Stimulated activated CD4-positive, alpha-beta T cell treated with anti-CD3 and anti-CD28 coated beads, Interleukin-1b, Interleukin-23, amount 100 ng/mL, for 1 hour (primary cell): ENCODE results near the gene TTC39A.

Experiments
- DNase-seq, 2 donors: peaks; one replicate each; pipeline ENCODE4 v3.0.0-alpha.2; 2020; ENCODE audit warnings: low read depth in 2 of 2

TTC39A gene

GRCh38 chr1:51330331-51331201 is at the start of gene TTC39A:
TSS of gene TTC39A (minus strand) at chr1:51330562. CDS start at chr1:51330477, 85 bp downstream.
- no peak for DNase-seq

- DNase-seq: no peak
Measured at GRCh38 chr1:51378871-51379270, 48.5 kb upstream of the TTC39A start.

- no peak for DNase-seq
Measured at GRCh38 chr1:51373898-51374297, 43.5 kb upstream of the TTC39A start.

- DNase-seq: no peak
Measured at GRCh38 chr1:51372561-51372960, 42.2 kb upstream of the TTC39A start.

GRCh38 chr1:51369171-51369570 is 38.8 kb upstream of the TTC39A start:
- no peak for DNase-seq

- DNase-seq: no peak
Measured at GRCh38 chr1:51365774-51366173, 35.4 kb upstream of the TTC39A start.

GRCh38 chr1:51359879-51360278 is 29.5 kb upstream of the TTC39A start:
- no peak for DNase-seq

GRCh38 chr1:51355382-51355781 is 25.0 kb upstream of the TTC39A start:
- no peak for DNase-seq

GRCh38 chr1:51354416-51354815 is 24.1 kb upstream of the TTC39A start:
- no peak for DNase-seq

- DNase-seq: no peak
Measured at GRCh38 chr1:51351907-51352306, 21.5 kb upstream of the TTC39A start.

- no peak for DNase-seq
Measured at GRCh38 chr1:51349862-51350261, 19.5 kb upstream of the TTC39A start.

GRCh38 chr1:51348147-51348527 is 17.8 kb upstream of the TTC39A start:
- no peak for DNase-seq

GRCh38 chr1:51347398-51348146 is 17.2 kb upstream of the TTC39A start:
- no peak for DNase-seq

GRCh38 chr1:51346086-51346942 is 16.0 kb upstream of the TTC39A start:
- DNase-seq: no peak

GRCh38 chr1:51345300-51345687 is 14.9 kb upstream of the TTC39A start:
- DNase-seq: no peak

- no peak for DNase-seq
Measured at GRCh38 chr1:51344602-51345299, 14.4 kb upstream of the TTC39A start.

- no peak for DNase-seq
Measured at GRCh38 chr1:51344276-51344601, 13.9 kb upstream of the TTC39A start.

GRCh38 chr1:51343624-51344023 is 13.3 kb upstream of the TTC39A start:
- DNase-seq: no peak

- no peak for DNase-seq
Measured at GRCh38 chr1:51342591-51343206, 12.3 kb upstream of the TTC39A start.

GRCh38 chr1:51341876-51342496 is 11.6 kb upstream of the TTC39A start:
- DNase-seq: no peak

- no peak for DNase-seq
Measured at GRCh38 chr1:51340380-51340779, 10.0 kb upstream of the TTC39A start.
